ENCODE measurements around the gene CNIH1. TPM values are rescaled to one million over a fixed set of nuclear protein-coding genes. Genes with fewer than 3 reads are reported as not detected.
A peak's percentile ranks its signal among the peaks of the same experiment; 100 is the strongest.
"Not testable (repeated sequence)": the region's sequence is repeated elsewhere in the genome, so short reads cannot be mapped to it uniquely, and the experiment has no call there.

Gene CNIH1
- total and polyA plus RNA-seq, 7 experiments from 2014 or later, result 50.5 to 99.3 (median 59.7) TPM

- peaks cover 8 to 16% of the 10 kb centered on the region in 2 donors for H3K4me1 ChIP-seq (ENCODE audit: control insufficient read depth in 2 of 2, insufficient read depth in 2 of 2, low read length in 2 of 2)
- CTCF ChIA-PET, result no interaction called here
Measured at GRCh38 chr14:54444681-54445080, 3.5 kb upstream of the CNIH1 start.

GRCh38 chr14:54443981-54444380 is 2.8 kb upstream of the CNIH1 start:
- H3K27ac ChIP-seq (ENCODE audit: low read depth, low read length), result no peak overlapping the region
- H3K9me3 Mint-ChIP-seq, result peaks cover 0 to 6% (median 0%) of the 10 kb centered on the region in 11 donors
- peak overlapping the region in 1 of 10 donors; percentile 15 for H3K4me3 Mint-ChIP-seq
- CTCF ChIA-PET, result interaction anchor here (0.6 kb wide), 1 partner anchor 19 kb away, joined by 3 read pairs; no protein-coding TSS in a partner anchor
- H3K36me3 Mint-ChIP-seq, result peaks cover 0 to 3% (median 0%) of the 10 kb centered on the region in 5 donors
- H3K4me1 Mint-ChIP-seq, result peaks cover 6 to 29% (median 26%) of the 10 kb centered on the region in 7 donors
- ATAC-seq, result no peak
- POLR2A ChIA-PET, result interaction anchor here (0.7 kb wide), 1 partner anchor 1198 kb away, joined by 3 read pairs; no protein-coding TSS in a partner anchor
- no peak overlapping the region for H3K27ac Mint-ChIP-seq
- H3K9me3 ChIP-seq (ENCODE audit: control insufficient read depth in 2 of 3, low read length in 3 of 3), result no peaks in the 10 kb centered on the region
- no peaks in the 10 kb centered on the region for H3K27me3 ChIP-seq (ENCODE audit: control insufficient read depth in 2 of 2, insufficient read depth in 2 of 2, low read length in 2 of 2)
- H3K4me1 ChIP-seq (ENCODE audit: control insufficient read depth in 2 of 2, insufficient read depth in 2 of 2, low read length in 2 of 2), result peaks cover 9 to 23% of the 10 kb centered on the region in 2 donors
- no peak for DNase-seq
- peaks cover 0 to 6% (median 4%) of the 10 kb centered on the region in 5 donors for H3K27me3 Mint-ChIP-seq
- intact Hi-C loops (cut with micrococcal nuclease), result loop anchor here in 1 of 2 donors (1.0 to 5.0 kb wide), 3 partner anchors 68 to 1292 kb away; partner anchors contain the start of gene DDHD1
- H3K36me3 ChIP-seq (ENCODE audit: control insufficient read depth in 2 of 3, insufficient read depth in 3 of 3, low read length in 3 of 3), result no peaks in the 10 kb centered on the region
- no peak overlapping the region for H3K4me3 ChIP-seq (ENCODE audit: low read length)

More at GRCh38 chr14:54444681-54445080, 3.5 kb upstream of the CNIH1 start:
- Mint-ChIP-seq H3K4me1 (peaks cover 4 to 22% (median 20%) of the 10 kb centered on the region in 7 donors), H3K27me3 (peaks cover 0 to 7% (median 4%) of the 10 kb centered on the region in 5 donors), H3K36me3 (peaks cover 0 to 3% (median 0%) of the 10 kb centered on the region in 5 donors), H3K27ac (no peak overlapping the region), H3K4me3 (no peak overlapping the region), H3K9me3 (peaks cover 0 to 6% (median 0%) of the 10 kb centered on the region in 11 donors)
- intact Hi-C loops (cut with micrococcal nuclease), result loop anchor here in 1 of 2 donors (1.0 to 5.0 kb wide), 3 partner anchors 68 to 1292 kb away; partner anchors contain the start of gene DDHD1
- H3K9me3 ChIP-seq (ENCODE audit: control insufficient read depth in 2 of 3, low read length in 3 of 3), result no peaks in the 10 kb centered on the region
- no peaks in the 10 kb centered on the region for H3K27me3 ChIP-seq (ENCODE audit: control insufficient read depth in 2 of 2, insufficient read depth in 2 of 2, low read length in 2 of 2)
- DNase-seq (no peak), ATAC-seq (no peak)
- H3K36me3 ChIP-seq (ENCODE audit: control insufficient read depth in 2 of 3, insufficient read depth in 3 of 3, low read length in 3 of 3), result no peaks in the 10 kb centered on the region
- no peak overlapping the region for H3K27ac ChIP-seq (ENCODE audit: low read depth, low read length)
- POLR2A ChIA-PET, result no interaction called here
- H3K4me3 ChIP-seq (ENCODE audit: low read length), result no peak overlapping the region

- not testable (repeated sequence) for H3K4me3 Mint-ChIP-seq; H3K27ac ChIP-seq (ENCODE audit: low read depth, low read length); H3K36me3 Mint-ChIP-seq; H3K36me3 ChIP-seq (ENCODE audit: control insufficient read depth in 2 of 3, insufficient read depth in 3 of 3, low read length in 3 of 3); H3K27me3 Mint-ChIP-seq; H3K27me3 ChIP-seq (ENCODE audit: control insufficient read depth in 2 of 2, insufficient read depth in 2 of 2, low read length in 2 of 2); H3K9me3 ChIP-seq (ENCODE audit: control insufficient read depth in 2 of 3, low read length in 3 of 3); DNase-seq; H3K9me3 Mint-ChIP-seq; H3K27ac Mint-ChIP-seq; H3K4me3 ChIP-seq (ENCODE audit: low read length); ATAC-seq
- H3K4me1 Mint-ChIP-seq, result peaks cover 10 to 39% (median 35%) of the 10 kb centered on the region in 7 donors
- intact Hi-C loops (cut with micrococcal nuclease), result loop anchor here in 1 of 2 donors (5.0 kb wide), 2 partner anchors 439 to 1291 kb away; partner anchors contain the start of gene DDHD1
- POLR2A ChIA-PET, result interaction anchor here (1.4 kb wide), 1 partner anchor 66 kb away, joined by 3 read pairs; no protein-coding TSS in a partner anchor
- peaks cover 9 to 23% of the 10 kb centered on the region in 2 donors for H3K4me1 ChIP-seq (ENCODE audit: control insufficient read depth in 2 of 2, insufficient read depth in 2 of 2, low read length in 2 of 2)
- CTCF ChIA-PET, result interaction anchor here (0.9 kb wide), 1 partner anchor 45 kb away, joined by 3 read pairs; no protein-coding TSS in a partner anchor
Measured at GRCh38 chr14:54442961-54443360, 1.8 kb upstream of the CNIH1 start.

- H3K4me3 Mint-ChIP-seq, result peak overlapping the region; percentile 82 to 97 (median 92)
- Histone ChIP-seq H3K9me3 (ENCODE audit: control insufficient read depth in 2 of 3, low read length in 3 of 3) (no peaks in the 10 kb centered on the region), H3K4me3 (ENCODE audit: low read length) (peak overlapping the region; percentile 73), H3K27ac (ENCODE audit: low read depth, low read length) (peak overlapping the region; percentile 80), H3K4me1 (ENCODE audit: control insufficient read depth in 2 of 2, insufficient read depth in 2 of 2, low read length in 2 of 2) (peaks cover 15 to 23% of the 10 kb centered on the region in 2 donors), H3K27me3 (ENCODE audit: control insufficient read depth in 2 of 2, insufficient read depth in 2 of 2, low read length in 2 of 2) (no peaks in the 10 kb centered on the region), H3K36me3 (ENCODE audit: control insufficient read depth in 2 of 3, insufficient read depth in 3 of 3, low read length in 3 of 3) (no peaks in the 10 kb centered on the region)
- DNase-seq (peak in 1 of 9 donors; percentile 1), ATAC-seq (no peak)
- no peaks in the 10 kb centered on the region for H3K27me3 Mint-ChIP-seq
- H3K4me1 Mint-ChIP-seq, result peaks cover 27 to 61% (median 56%) of the 10 kb centered on the region in 7 donors
- intact Hi-C loops (cut with micrococcal nuclease), result loop anchor here (2.0 to 5.0 kb wide), 7 partner anchors 74 to 1678 kb away; partner anchors contain the start of genes DDHD1 (in 1 of the 2), KTN1 (in 1 of the 2), PELI2 (in 1 of the 2) and SAMD4A (in 1 of the 2)
- H3K36me3 Mint-ChIP-seq, result peaks cover 0 to 12% (median 7%) of the 10 kb centered on the region in 5 donors
- CTCF ChIA-PET, result no interaction called here
- peak overlapping the region; percentile 74 to 95 (median 86) for H3K27ac Mint-ChIP-seq
- peaks cover 0 to 6% (median 0%) of the 10 kb centered on the region in 11 donors for H3K9me3 Mint-ChIP-seq
- POLR2A ChIA-PET, result interaction anchor here (1.2 kb wide), 1 partner anchor 10 kb away, joined by 3 read pairs; no protein-coding TSS in a partner anchor
Measured at GRCh38 chr14:54440476-54440872, 700 bp downstream of the CNIH1 start.

GRCh38 chr14:54440037-54440436 is 1.1 kb downstream of the CNIH1 start:
- Mint-ChIP-seq H3K36me3 (peaks cover 0 to 14% (median 7%) of the 10 kb centered on the region in 5 donors), H3K27me3 (no peaks in the 10 kb centered on the region), H3K4me1 (peaks cover 28 to 65% (median 60%) of the 10 kb centered on the region in 7 donors), H3K27ac (peak overlapping the region; percentile 74 to 95 (median 86)), H3K9me3 (peaks cover 0 to 6% (median 0%) of the 10 kb centered on the region in 11 donors), H3K4me3 (peak overlapping the region; percentile 82 to 97 (median 92))
- peak overlapping the region; percentile 80 for H3K27ac ChIP-seq (ENCODE audit: low read depth, low read length)
- ChIA-PET POLR2A (interaction anchor here (1.2 kb wide), 1 partner anchor 10 kb away, joined by 3 read pairs; no protein-coding TSS in a partner anchor), CTCF (no interaction called here)
- H3K4me1 ChIP-seq (ENCODE audit: control insufficient read depth in 2 of 2, insufficient read depth in 2 of 2, low read length in 2 of 2), result peaks cover 16 to 23% of the 10 kb centered on the region in 2 donors
- no peaks in the 10 kb centered on the region for H3K27me3 ChIP-seq (ENCODE audit: control insufficient read depth in 2 of 2, insufficient read depth in 2 of 2, low read length in 2 of 2)
- intact Hi-C loops (cut with micrococcal nuclease), result loop anchor here (2.0 to 5.0 kb wide), 7 partner anchors 73 to 1679 kb away; partner anchors contain the start of genes DDHD1 (in 1 of the 2), KTN1 (in 1 of the 2), PELI2 (in 1 of the 2) and SAMD4A (in 1 of the 2)
- no peaks in the 10 kb centered on the region for H3K9me3 ChIP-seq (ENCODE audit: control insufficient read depth in 2 of 3, low read length in 3 of 3)
- ATAC-seq (no peak), DNase-seq (no peak)
- H3K36me3 ChIP-seq (ENCODE audit: control insufficient read depth in 2 of 3, insufficient read depth in 3 of 3, low read length in 3 of 3), result no peaks in the 10 kb centered on the region
- H3K4me3 ChIP-seq (ENCODE audit: low read length), result peak overlapping the region; percentile 73

GRCh38 chr14:54438703-54439102 is 2.5 kb downstream of the CNIH1 start:
- intact Hi-C loops (cut with micrococcal nuclease), result no loop called here
- ChIA-PET CTCF (no interaction called here), POLR2A (no interaction called here)

More at GRCh38 chr14:54438703-54439102, 2.5 kb downstream of the CNIH1 start:
- peaks cover 0 to 18% (median 7%) of the 10 kb centered on the region in 5 donors for H3K36me3 Mint-ChIP-seq
- no peak overlapping the region for H3K27ac ChIP-seq (ENCODE audit: low read depth, low read length)
- peaks cover 0 to 5% (median 0%) of the 10 kb centered on the region in 11 donors for H3K9me3 Mint-ChIP-seq
- H3K9me3 ChIP-seq (ENCODE audit: control insufficient read depth in 2 of 3, low read length in 3 of 3), result no peaks in the 10 kb centered on the region
- H3K4me3 ChIP-seq (ENCODE audit: low read length), result no peak overlapping the region
- peaks cover 38 to 77% (median 74%) of the 10 kb centered on the region in 7 donors for H3K4me1 Mint-ChIP-seq
- peak overlapping the region in 4 of 10 donors; percentile 17 to 97 (median 84) for H3K4me3 Mint-ChIP-seq
- H3K27me3 ChIP-seq (ENCODE audit: control insufficient read depth in 2 of 2, insufficient read depth in 2 of 2, low read length in 2 of 2), result no peaks in the 10 kb centered on the region
- DNase-seq, result no peak
- ATAC-seq, result no peak
- H3K4me1 ChIP-seq (ENCODE audit: control insufficient read depth in 2 of 2, insufficient read depth in 2 of 2, low read length in 2 of 2), result peaks cover 16 to 23% of the 10 kb centered on the region in 2 donors
- no peaks in the 10 kb centered on the region for H3K27me3 Mint-ChIP-seq
- H3K36me3 ChIP-seq (ENCODE audit: control insufficient read depth in 2 of 3, insufficient read depth in 3 of 3, low read length in 3 of 3), result no peaks in the 10 kb centered on the region
- no peak overlapping the region for H3K27ac Mint-ChIP-seq
